NCI-H69 (cell line): ENCODE measurements around the gene ZNF33A.
"Not testable (repeated sequence)": the region's sequence is repeated elsewhere in the genome, so short reads cannot be mapped to it uniquely, and the experiment has no call there.

Source experiments
- DNase-seq: peaks from one replicate; lab custom pipeline; 2025; lab: John Stamatoyannopoulos, UW

ZNF33A gene

GRCh38 chr10:38045129-38045528 is 34.7 kb downstream of the ZNF33A start:
- no peak for DNase-seq

- DNase-seq = no peak
Measured at GRCh38 chr10:38047666-38048065, 37.2 kb downstream of the ZNF33A start.

GRCh38 chr10:38050212-38050611 is 39.7 kb downstream of the ZNF33A start:
- DNase-seq = no peak

GRCh38 chr10:38054361-38054797 is 43.9 kb downstream of the ZNF33A start:
- DNase-seq = no peak

- not testable (repeated sequence) for DNase-seq
Measured at GRCh38 chr10:38055274-38055894, 44.9 kb downstream of the ZNF33A start.

- DNase-seq = not testable (repeated sequence)
Measured at GRCh38 chr10:38069663-38070062, 59.2 kb downstream of the ZNF33A start.

GRCh38 chr10:38070501-38070900 is 60.0 kb downstream of the ZNF33A start:
- no peak for DNase-seq

- DNase-seq = no peak
Measured at GRCh38 chr10:38072552-38072951, 62.1 kb downstream of the ZNF33A start.

- no peak for DNase-seq
Measured at GRCh38 chr10:38076687-38077086, 66.2 kb downstream of the ZNF33A start.

- not testable (repeated sequence) for DNase-seq
Measured at GRCh38 chr10:38093318-38093717, 82.8 kb downstream of the ZNF33A start.

- DNase-seq = peak; percentile 56
Measured at GRCh38 chr10:38093816-38094157, 83.3 kb downstream of the ZNF33A start.

GRCh38 chr10:38094158-38094926 is 83.9 kb downstream of the ZNF33A start, which contains the start of gene ZNF37A:
TSS of gene ZNF37A (plus strand) at chr10:38094337. CDS start at chr10:38096618, 2,281 bp downstream.
- DNase-seq = peak; percentile 96

- DNase-seq = no peak
Measured at GRCh38 chr10:38094927-38095574, 84.6 kb downstream of the ZNF33A start.

GRCh38 chr10:38102880-38103279 is 92.4 kb downstream of the ZNF33A start:
- no peak for DNase-seq

- no peak for DNase-seq
Measured at GRCh38 chr10:38103756-38104155, 93.3 kb downstream of the ZNF33A start.

- no peak for DNase-seq
Measured at GRCh38 chr10:38112159-38112558, 101.7 kb downstream of the ZNF33A start.
